HL-60 (cell line): ENCODE results near the gene ALX3.

Experiments
- DNase-seq, 2 experiments: peaks; one replicate each; pipeline ENCODE4 v3.0.0-alpha.2; 2010 to 2020; ENCODE audit warnings: low read depth in 1 of 2, low spot score in 1 of 2
- H3K27ac ChIP-seq: fragments of 250-450 bp; sonication (Bioruptor Pico); replicated peaks from 2 replicates; pipeline ENCODE4 v1.5.1; 2020; ENCODE audit warnings: mild to moderate bottlenecking, moderate library complexity
- H3K27me3 ChIP-seq: fragments of 250-450 bp; sonication (Bioruptor Pico); 2 replicates; pipeline ENCODE4 v1.5.1; 2021; ENCODE audit warnings: mild to moderate bottlenecking, moderate library complexity; ENCODE audit not compliant: insufficient read depth, poor library complexity, severe bottlenecking
- H3K4me3 ChIP-seq: replicated peaks from 2 replicates; pipeline ENCODE4 v1.5.1; 2011; ENCODE audit warnings: mild to moderate bottlenecking, control low read depth, low read length; ENCODE audit not compliant: insufficient read depth
- GABPA ChIP-seq: IDR thresholded peaks from 2 replicates; pipeline ENCODE4 v1.6.1; 2012; ENCODE audit warnings: low read depth
- POLR2AphosphoS5 ChIP-seq: IDR thresholded peaks from 2 replicates; pipeline ENCODE4 v1.6.1; 2012; ENCODE audit warnings: low read depth
- SPI1 ChIP-seq: IDR thresholded peaks from 2 replicates; pipeline ENCODE4 v1.6.1; 2012; ENCODE audit warnings: low read depth, mild to moderate bottlenecking, borderline replicate concordance
- TF ChIP-seq, protein P1 (sequence below): IDR thresholded peaks from 2 replicates; pipeline ENCODE4 v1.6.1; 2012; ENCODE audit warnings: low read depth; ENCODE audit not compliant: insufficient replicate concordance
- TF ChIP-seq, protein P2 (sequence below): IDR thresholded peaks from one replicate; pipeline ENCODE4 v1.5.1; 2011; ENCODE audit warnings: low read length, control low read depth, inconsistent platforms; ENCODE audit not compliant: insufficient read depth

The ALX3 gene

GRCh38 chr1:110056285-110056683 is 14.2 kb downstream of the ALX3 start:
- no peak for DNase-seq
- H3K27ac ChIP-seq, result no peak overlapping the region
- no peak overlapping the region for H3K4me3 ChIP-seq
- TF ChIP-seq, protein P1, sequence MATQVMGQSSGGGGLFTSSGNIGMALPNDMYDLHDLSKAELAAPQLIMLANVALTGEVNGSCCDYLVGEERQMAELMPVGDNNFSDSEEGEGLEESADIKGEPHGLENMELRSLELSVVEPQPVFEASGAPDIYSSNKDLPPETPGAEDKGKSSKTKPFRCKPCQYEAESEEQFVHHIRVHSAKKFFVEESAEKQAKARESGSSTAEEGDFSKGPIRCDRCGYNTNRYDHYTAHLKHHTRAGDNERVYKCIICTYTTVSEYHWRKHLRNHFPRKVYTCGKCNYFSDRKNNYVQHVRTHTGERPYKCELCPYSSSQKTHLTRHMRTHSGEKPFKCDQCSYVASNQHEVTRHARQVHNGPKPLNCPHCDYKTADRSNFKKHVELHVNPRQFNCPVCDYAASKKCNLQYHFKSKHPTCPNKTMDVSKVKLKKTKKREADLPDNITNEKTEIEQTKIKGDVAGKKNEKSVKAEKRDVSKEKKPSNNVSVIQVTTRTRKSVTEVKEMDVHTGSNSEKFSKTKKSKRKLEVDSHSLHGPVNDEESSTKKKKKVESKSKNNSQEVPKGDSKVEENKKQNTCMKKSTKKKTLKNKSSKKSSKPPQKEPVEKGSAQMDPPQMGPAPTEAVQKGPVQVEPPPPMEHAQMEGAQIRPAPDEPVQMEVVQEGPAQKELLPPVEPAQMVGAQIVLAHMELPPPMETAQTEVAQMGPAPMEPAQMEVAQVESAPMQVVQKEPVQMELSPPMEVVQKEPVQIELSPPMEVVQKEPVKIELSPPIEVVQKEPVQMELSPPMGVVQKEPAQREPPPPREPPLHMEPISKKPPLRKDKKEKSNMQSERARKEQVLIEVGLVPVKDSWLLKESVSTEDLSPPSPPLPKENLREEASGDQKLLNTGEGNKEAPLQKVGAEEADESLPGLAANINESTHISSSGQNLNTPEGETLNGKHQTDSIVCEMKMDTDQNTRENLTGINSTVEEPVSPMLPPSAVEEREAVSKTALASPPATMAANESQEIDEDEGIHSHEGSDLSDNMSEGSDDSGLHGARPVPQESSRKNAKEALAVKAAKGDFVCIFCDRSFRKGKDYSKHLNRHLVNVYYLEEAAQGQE, result no peak
- no peak for TF ChIP-seq SPI1
- TF ChIP-seq, protein P2, sequence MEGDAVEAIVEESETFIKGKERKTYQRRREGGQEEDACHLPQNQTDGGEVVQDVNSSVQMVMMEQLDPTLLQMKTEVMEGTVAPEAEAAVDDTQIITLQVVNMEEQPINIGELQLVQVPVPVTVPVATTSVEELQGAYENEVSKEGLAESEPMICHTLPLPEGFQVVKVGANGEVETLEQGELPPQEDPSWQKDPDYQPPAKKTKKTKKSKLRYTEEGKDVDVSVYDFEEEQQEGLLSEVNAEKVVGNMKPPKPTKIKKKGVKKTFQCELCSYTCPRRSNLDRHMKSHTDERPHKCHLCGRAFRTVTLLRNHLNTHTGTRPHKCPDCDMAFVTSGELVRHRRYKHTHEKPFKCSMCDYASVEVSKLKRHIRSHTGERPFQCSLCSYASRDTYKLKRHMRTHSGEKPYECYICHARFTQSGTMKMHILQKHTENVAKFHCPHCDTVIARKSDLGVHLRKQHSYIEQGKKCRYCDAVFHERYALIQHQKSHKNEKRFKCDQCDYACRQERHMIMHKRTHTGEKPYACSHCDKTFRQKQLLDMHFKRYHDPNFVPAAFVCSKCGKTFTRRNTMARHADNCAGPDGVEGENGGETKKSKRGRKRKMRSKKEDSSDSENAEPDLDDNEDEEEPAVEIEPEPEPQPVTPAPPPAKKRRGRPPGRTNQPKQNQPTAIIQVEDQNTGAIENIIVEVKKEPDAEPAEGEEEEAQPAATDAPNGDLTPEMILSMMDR, result no peak
- no peaks in the 10 kb centered on the region for H3K27me3 ChIP-seq

DNA sequence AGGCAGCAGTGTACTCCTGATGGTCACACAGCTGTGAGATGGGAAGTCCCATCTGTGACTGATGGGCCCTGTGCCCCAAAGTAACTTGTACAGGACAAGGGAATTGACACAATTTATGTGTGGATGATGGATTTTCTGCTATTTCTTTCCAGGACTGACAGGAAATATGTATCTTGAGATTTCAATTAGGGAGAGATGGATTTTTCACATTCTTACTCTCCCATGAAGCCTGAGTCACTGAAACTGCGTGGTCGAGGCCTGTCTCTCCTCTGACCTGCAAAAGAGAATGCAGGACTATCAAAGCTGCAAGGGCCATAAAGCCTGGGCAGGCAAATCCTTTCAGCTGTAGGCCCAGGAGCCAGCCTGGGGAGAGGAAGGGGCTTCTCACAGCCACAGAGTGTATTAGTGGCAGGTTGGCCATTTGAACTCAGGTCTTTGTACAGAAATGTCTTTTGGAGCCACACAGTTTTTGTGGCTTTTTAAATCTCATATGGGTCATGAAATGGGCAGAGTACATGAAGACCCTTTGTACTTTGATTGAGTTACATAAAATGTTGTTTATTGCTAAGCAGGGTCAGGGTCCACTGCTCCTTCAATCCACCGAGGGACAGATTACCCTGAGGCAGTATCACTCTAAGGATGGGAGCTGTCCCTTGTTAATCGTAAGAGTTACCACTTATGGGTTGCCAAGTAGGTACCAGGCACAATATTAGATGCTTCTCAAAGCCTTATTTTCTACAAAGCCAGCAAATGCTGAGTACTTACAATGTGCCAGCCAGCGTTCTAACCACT is 14.8 kb downstream of the ALX3 start:
- DNase-seq, result no peak
- TF ChIP-seq GABPA (no peak), SPI1 (no peak), POLR2AphosphoS5 (no peak)
- TF ChIP-seq, protein P2, result no peak
- TF ChIP-seq, protein P1, result no peak
- H3K4me3 ChIP-seq, result no peak overlapping the region
- H3K27me3 ChIP-seq, result no peaks in the 10 kb centered on the region
- no peak overlapping the region for H3K27ac ChIP-seq

GRCh38 chr1:110053552-110054428 is 16.7 kb downstream of the ALX3 start:
- no peaks in the 10 kb centered on the region for H3K27me3 ChIP-seq
- no peak overlapping the region for H3K27ac ChIP-seq
- H3K4me3 ChIP-seq, result no peak overlapping the region
- peak in 1 of 2 experiments; percentile 51 for DNase-seq
- TF ChIP-seq, protein P2, result peak; percentile 99
- no peak for TF ChIP-seq POLR2AphosphoS5
